Peyer's patch (tissue), 4 donors: ENCODE results near the gene PRKAG3. TPM values are rescaled to one million over a fixed set of nuclear protein-coding genes. Genes with fewer than 3 reads are reported as not detected.

Source experiments
- DNase-seq, 3 donors: peaks; one replicate each; pipeline ENCODE4 v3.0.0-alpha.2; 2017 to 2019
- H3K27ac ChIP-seq, 4 donors: fragments of 200-600 bp; sonication (generic); one replicate each; pipeline ENCODE4 v1.5.1; 2016 to 2019
- H3K27me3 ChIP-seq, 2 donors: fragments of 200-600 bp; sonication (generic); one replicate each; pipeline ENCODE4 v1.5.1; 2019
- H3K36me3 ChIP-seq, 3 donors: fragments of 200-600 bp; sonication (generic); one replicate each; pipeline ENCODE4 v1.5.1; 2016 to 2019
- H3K4me1 ChIP-seq, 4 donors: fragments of 200-600 bp; sonication (generic); one replicate each; pipeline ENCODE4 v1.5.1; 2016 to 2019
- H3K4me3 ChIP-seq, 4 donors: fragments of 200-600 bp; sonication (generic); 1 replicate in 3 of 4; 2 replicates in 1 of 4; pipeline ENCODE4 v1.5.1; 2016 to 2019; ENCODE audit warnings: mild to moderate bottlenecking in 1 of 4
- H3K9me3 ChIP-seq, 4 donors: fragments of 200-600 bp; sonication (generic); one replicate each; pipeline ENCODE4 v1.5.1; 2016 to 2019; ENCODE audit warnings: mild to moderate bottlenecking in 1 of 4
- CTCF ChIP-seq, 6 experiments: fragments of 450-650 bp in 4 of 6; fragments of 200-600 bp in 2 of 6; sonication (generic) in 1 of 6; IDR thresholded peaks; one replicate each; pipeline ENCODE4 v1.5.1; 2017 to 2019; ENCODE audit warnings: antibody characterized with exemption in 6 of 6, mild to moderate bottlenecking in 3 of 6, moderate library complexity in 1 of 6
- POLR2A ChIP-seq, 2 donors: fragments of 450-650 bp; IDR thresholded peaks; one replicate each; pipeline ENCODE4 v1.5.1; 2017; ENCODE audit warnings: antibody characterized with exemption in 2 of 2, mild to moderate bottlenecking in 2 of 2, moderate library complexity in 2 of 2
- total RNA-seq, 4 donors: library from RNA; depleted of rRNA; stranded (reverse); fragments of >200 nt; gene quantifications; one replicate each; pipeline ENCODE4 v1.1.0, GENCODE V29; 2016

The PRKAG3 gene
- total RNA-seq, 4 donors from 2014 or later = not detected

DNA sequence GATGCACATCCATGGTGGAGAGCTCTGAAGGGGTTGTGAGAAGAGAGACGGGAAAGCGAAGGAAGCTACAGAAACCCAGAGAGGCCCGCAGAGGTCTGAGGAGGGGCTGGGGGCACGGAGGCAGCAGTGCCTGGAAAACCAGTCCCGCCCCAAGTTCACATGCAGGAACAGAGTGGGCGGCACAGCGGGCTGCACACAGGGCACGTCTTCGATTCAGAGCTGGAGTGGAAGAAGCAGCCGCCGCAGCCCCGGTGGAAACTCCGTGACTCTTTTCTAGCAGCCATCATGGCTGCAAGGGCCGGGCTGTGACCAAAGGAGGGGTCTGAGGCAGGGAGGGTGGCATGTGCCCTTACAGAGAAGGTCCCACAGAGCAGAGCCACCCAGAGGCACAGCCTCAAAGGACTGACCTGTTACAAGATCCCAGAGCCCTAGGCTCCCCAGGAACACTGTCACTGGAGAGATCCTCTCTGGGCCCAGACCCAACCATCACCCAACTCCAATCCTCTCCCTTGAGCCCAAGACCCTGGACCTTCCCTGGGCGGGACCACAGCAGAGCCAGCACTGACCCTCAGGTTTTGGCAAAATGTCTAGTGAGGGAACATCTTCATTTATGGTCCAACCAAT is 10.7 kb downstream of the PRKAG3 start:
- Histone ChIP-seq H3K4me3 (no peak overlapping the region), H3K27ac (no peak overlapping the region), H3K9me3 (no peaks in the 10 kb centered on the region), H3K36me3 (peaks cover 0 to 13% (median 0%) of the 10 kb centered on the region in 3 donors), H3K27me3 (no peaks in the 10 kb centered on the region), H3K4me1 (no peaks in the 10 kb centered on the region)
- no peak for TF ChIP-seq CTCF (IDR thresholded peaks at IDR 0.05)
- TF ChIP-seq POLR2A (IDR thresholded peaks at IDR 0.05) = no peak
- peak in 1 of 3 donors; percentile 25 for DNase-seq

- Histone ChIP-seq H3K36me3 (peaks cover 0 to 30% (median 0%) of the 10 kb centered on the region in 3 donors), H3K27me3 (no peaks in the 10 kb centered on the region), H3K4me1 (no peaks in the 10 kb centered on the region), H3K27ac (no peak overlapping the region), H3K9me3 (no peaks in the 10 kb centered on the region), H3K4me3 (no peak overlapping the region)
- no peak for DNase-seq
- TF ChIP-seq POLR2A (IDR thresholded peaks at IDR 0.05) (no peak), CTCF (IDR thresholded peaks at IDR 0.05) (no peak)
Measured at GRCh38 chr2:218819093-218819492, 12.5 kb downstream of the PRKAG3 start.

DNA sequence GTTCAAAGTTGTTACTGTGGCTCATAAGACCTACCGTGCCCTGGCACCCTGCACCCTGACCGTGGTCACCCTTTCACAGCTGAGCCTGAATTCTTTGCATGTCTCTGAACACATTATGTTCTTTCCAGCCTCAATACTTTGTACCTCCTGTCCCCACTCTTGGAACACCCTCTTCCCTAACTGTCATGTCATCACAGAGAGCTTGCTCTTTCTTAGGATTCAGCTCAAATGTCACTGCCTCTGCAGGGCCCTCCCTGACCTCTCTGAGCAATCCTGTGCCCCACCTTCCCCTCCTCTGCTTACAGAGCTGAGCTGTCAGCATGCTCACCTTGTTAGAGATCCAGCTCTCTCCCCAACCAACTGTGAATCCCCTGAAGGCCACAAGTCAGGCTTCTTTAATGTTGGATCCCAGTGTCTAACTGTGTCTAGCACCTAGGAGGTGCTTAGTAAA is 15.0 kb downstream of the PRKAG3 start:
- H3K9me3 ChIP-seq = no peaks in the 10 kb centered on the region
- H3K4me3 ChIP-seq = no peak overlapping the region
- H3K27ac ChIP-seq = no peak overlapping the region
- no peaks in the 10 kb centered on the region for H3K4me1 ChIP-seq
- peaks cover 0 to 48% (median 0%) of the 10 kb centered on the region in 3 donors for H3K36me3 ChIP-seq
- H3K27me3 ChIP-seq = no peaks in the 10 kb centered on the region
- TF ChIP-seq CTCF (IDR thresholded peaks at IDR 0.05) (no peak), POLR2A (IDR thresholded peaks at IDR 0.05) (no peak)
- DNase-seq = no peak

- DNase-seq = no peak
- no peaks in the 10 kb centered on the region for H3K4me1 ChIP-seq
- no peak overlapping the region for H3K4me3 ChIP-seq
- peaks cover 0 to 52% (median 0%) of the 10 kb centered on the region in 3 donors for H3K36me3 ChIP-seq
- H3K27ac ChIP-seq = no peak overlapping the region
- no peaks in the 10 kb centered on the region for H3K27me3 ChIP-seq
- TF ChIP-seq CTCF (IDR thresholded peaks at IDR 0.05) (no peak), POLR2A (IDR thresholded peaks at IDR 0.05) (no peak)
- no peaks in the 10 kb centered on the region for H3K9me3 ChIP-seq
Measured at GRCh38 chr2:218815649-218816048, 16.0 kb downstream of the PRKAG3 start.

DNA sequence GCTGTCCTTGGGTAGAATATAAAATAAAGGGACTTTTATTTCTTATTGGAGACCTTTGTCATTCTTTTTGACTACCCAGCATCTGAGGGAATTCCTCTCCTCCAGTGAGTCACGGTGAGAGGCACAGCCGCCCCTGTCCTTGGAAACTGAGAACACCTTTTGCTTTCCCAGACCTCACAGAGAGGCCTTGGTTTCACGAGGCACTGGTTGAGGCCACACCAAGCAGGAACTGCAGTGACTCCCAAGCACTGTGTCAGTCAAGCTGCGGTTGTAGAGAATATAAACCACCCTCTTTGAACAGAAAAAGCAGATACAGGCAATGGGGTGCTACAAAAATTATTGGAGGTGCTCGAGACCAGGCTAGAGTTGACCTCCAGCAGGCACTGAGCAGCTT is 16.4 kb downstream of the PRKAG3 start:
- Histone ChIP-seq H3K27me3 (no peaks in the 10 kb centered on the region), H3K27ac (no peak overlapping the region), H3K4me3 (no peak overlapping the region), H3K4me1 (no peaks in the 10 kb centered on the region), H3K9me3 (no peaks in the 10 kb centered on the region), H3K36me3 (peaks cover 0 to 52% (median 0%) of the 10 kb centered on the region in 3 donors)
- TF ChIP-seq POLR2A (IDR thresholded peaks at IDR 0.05) = no peak
- no peak for TF ChIP-seq CTCF (IDR thresholded peaks at IDR 0.05)
- no peak for DNase-seq
